Transverse colon (tissue), 4 donors: ENCODE results near the gene SLC35F3. TPM values are rescaled to one million over a fixed set of nuclear protein-coding genes. Genes with fewer than 3 reads are reported as not detected.

Experiments
- DNase-seq: peaks from one replicate; pipeline ENCODE4 v3.0.0-alpha.2; 2019
- H3K27ac ChIP-seq, 4 donors: fragments of 200-600 bp; sonication (generic); 2 replicates each; pipeline ENCODE4 v1.5.1; 2016 to 2018; ENCODE audit warnings: inconsistent platforms in 4 of 4
- H3K27me3 ChIP-seq: fragments of 200-600 bp; sonication (generic); 2 replicates; pipeline ENCODE4 v1.5.1; 2017; ENCODE audit warnings: inconsistent platforms
- H3K36me3 ChIP-seq, 4 donors: fragments of 200-600 bp; sonication (generic); 2 replicates each; pipeline ENCODE4 v1.5.1; 2017 to 2019; ENCODE audit warnings: inconsistent platforms in 4 of 4
- H3K4me1 ChIP-seq, 4 donors: fragments of 200-600 bp; sonication (generic); 2 replicates each; pipeline ENCODE4 v1.5.1; 2017 to 2020; ENCODE audit warnings: inconsistent platforms in 4 of 4
- H3K4me3 ChIP-seq, 4 donors: fragments of 200-600 bp; sonication (generic); 1 replicate in 1 of 4; 2 replicates in 3 of 4; pipeline versions ENCODE4 v1.5.1 to v1.6.1; 2017 to 2019; ENCODE audit warnings: inconsistent platforms in 4 of 4
- H3K9me3 ChIP-seq, 2 donors: fragments of 200-600 bp; sonication (generic); 2 replicates each; pipeline ENCODE4 v1.5.1; 2017 to 2019; ENCODE audit warnings: inconsistent platforms in 2 of 2
- CTCF ChIP-seq, 5 experiments: fragments of 200-600 bp in 3 of 5; fragments of 450-650 bp in 2 of 5; sonication (generic) in 3 of 5; IDR thresholded peaks; 1 replicate in 2 of 5; 2 replicates in 3 of 5; pipeline ENCODE4 v1.5.1; 2016 to 2017; ENCODE audit warnings: antibody characterized with exemption in 5 of 5, inconsistent platforms in 3 of 5, mild to moderate bottlenecking in 2 of 5, moderate library complexity in 1 of 5
- EP300 ChIP-seq: sonication (generic); formaldehyde crosslinking; IDR thresholded peaks from one replicate; pipeline ENCODE4 v1.6.1; 2017; ENCODE audit warnings: antibody characterized with exemption, low read depth
- POLR2A ChIP-seq: fragments of 450-650 bp; IDR thresholded peaks from one replicate; pipeline ENCODE4 v1.6.1; 2016; ENCODE audit warnings: antibody characterized with exemption, mild to moderate bottlenecking, moderate library complexity
- POLR2AphosphoS5 ChIP-seq, 3 donors: sonication (generic); formaldehyde crosslinking; IDR thresholded peaks; one replicate each; pipeline ENCODE4 v1.6.1; 2016; ENCODE audit warnings: antibody characterized with exemption in 3 of 3
- WGBS, 2 donors: methylation state at CpG; one replicate each; pipeline ENCODE4 v1.1.5; 2018; ENCODE audit warnings: low coverage in 1 of 2; 5-methylcytosine and 5-hydroxymethylcytosine counted together
- in situ Hi-C, 4 donors: fragments of 200-750 bp; cut with MboI; loops; one replicate each; pipeline versions ENCODE4 v1.15.0 to v1.15.1; 2017; ENCODE audit warnings: low sequenced_read_pairs in 3 of 4, low pct_ligation_motif_present in 1 of 4, low pct_unique_long_range_greater_than_20kb in 1 of 4
- intact Hi-C: fragments of 100-400 bp; cut with DNase I; formaldehyde crosslinking; loops from one replicate; pipeline ENCODE4 v1.15.1; 2023; ENCODE audit warnings: low total_unique reads
- total RNA-seq, 4 donors: library from RNA; depleted of rRNA; stranded (reverse); fragments of >200 nt; gene quantifications; one replicate each; pipeline ENCODE4 v1.1.0, GENCODE V29; 2016

Gene SLC35F3
- total RNA-seq, 4 donors from 2014 or later = not detected

- H3K27ac ChIP-seq = no peak overlapping the region
- no peak overlapping the region for H3K4me3 ChIP-seq
- no peak for DNase-seq
- H3K9me3 ChIP-seq = no peaks in the 10 kb centered on the region
- H3K27me3 ChIP-seq = no peaks in the 10 kb centered on the region
- no peaks in the 10 kb centered on the region for H3K36me3 ChIP-seq
- TF ChIP-seq EP300 (no peak), CTCF (IDR thresholded peaks at IDR 0.05) (no peak), POLR2A (no peak), POLR2AphosphoS5 (IDR thresholded peaks at IDR 0.05) (no peak)
- WGBS, 2 donors = 79 to 81% methylated on average over 5 to 7 of the region's 7 CpGs
- in situ Hi-C loops (no loop called here), intact Hi-C loops (no loop called here)
- no peaks in the 10 kb centered on the region for H3K4me1 ChIP-seq
Observed at GRCh38 chr1:234168061-234168724, 263.7 kb downstream of the SLC35F3 start.

- no peak overlapping the region for H3K27ac ChIP-seq
- H3K36me3 ChIP-seq = no peaks in the 10 kb centered on the region
- no peak for DNase-seq
- WGBS, 2 donors = 87% methylated on average over 9 of the region's 9 CpGs; no CpG with 5 or more reads in 1 of the 2 donors
- H3K4me1 ChIP-seq = no peaks in the 10 kb centered on the region
- TF ChIP-seq POLR2A = no peak
- H3K4me3 ChIP-seq = no peak overlapping the region
- no peaks in the 10 kb centered on the region for H3K27me3 ChIP-seq
- intact Hi-C loops = no loop called here
- in situ Hi-C loops = no loop called here
- no peaks in the 10 kb centered on the region for H3K9me3 ChIP-seq
Observed at GRCh38 chr1:234169161-234169849, 264.8 kb downstream of the SLC35F3 start.

GRCh38 chr1:234170067-234170466 is 265.6 kb downstream of the SLC35F3 start:
- in situ Hi-C loops = no loop called here
- H3K27me3 ChIP-seq = no peaks in the 10 kb centered on the region
- intact Hi-C loops = no loop called here
- no peak for DNase-seq
- 62 to 63% methylated on average over 3 to 4 of the region's 4 CpGs for WGBS, 2 donors
- no peaks in the 10 kb centered on the region for H3K9me3 ChIP-seq
- H3K4me1 ChIP-seq = no peaks in the 10 kb centered on the region
- no peaks in the 10 kb centered on the region for H3K36me3 ChIP-seq
- TF ChIP-seq CTCF (IDR thresholded peaks at IDR 0.05) = no peak
- TF ChIP-seq POLR2AphosphoS5 (IDR thresholded peaks at IDR 0.05) = no peak
- TF ChIP-seq EP300 = no peak
- TF ChIP-seq POLR2A = no peak
- no peak overlapping the region for H3K4me3 ChIP-seq
- H3K27ac ChIP-seq = no peak overlapping the region

- Histone ChIP-seq H3K4me1 (no peaks in the 10 kb centered on the region), H3K9me3 (no peaks in the 10 kb centered on the region), H3K27ac (no peak overlapping the region), H3K36me3 (no peaks in the 10 kb centered on the region), H3K4me3 (no peak overlapping the region), H3K27me3 (no peaks in the 10 kb centered on the region)
- DNase-seq = no peak
- intact Hi-C loops (no loop called here), in situ Hi-C loops (no loop called here)
- TF ChIP-seq POLR2A (no peak), CTCF (IDR thresholded peaks at IDR 0.05) (no peak), EP300 (no peak), POLR2AphosphoS5 (IDR thresholded peaks at IDR 0.05) (no peak)
- WGBS, 2 donors = 61% methylated on average over 7 of the region's 7 CpGs; no CpG with 5 or more reads in 1 of the 2 donors
Observed at GRCh38 chr1:234170622-234171021, 266.1 kb downstream of the SLC35F3 start.
